Hippocampal formation (tissue), 2 donors: ENCODE data around the gene ABHD16B.
A peak's percentile ranks its signal among the peaks of the same experiment; 100 is the strongest.
"Not testable (repeated sequence)": the region's sequence is repeated elsewhere in the genome, so short reads cannot be mapped to it uniquely, and the experiment has no call there.

Experiments
- DNase-seq, 2 donors: peaks; one replicate each; lab custom pipeline; 2025; lab: John Stamatoyannopoulos, UW

ABHD16B gene

DNA sequence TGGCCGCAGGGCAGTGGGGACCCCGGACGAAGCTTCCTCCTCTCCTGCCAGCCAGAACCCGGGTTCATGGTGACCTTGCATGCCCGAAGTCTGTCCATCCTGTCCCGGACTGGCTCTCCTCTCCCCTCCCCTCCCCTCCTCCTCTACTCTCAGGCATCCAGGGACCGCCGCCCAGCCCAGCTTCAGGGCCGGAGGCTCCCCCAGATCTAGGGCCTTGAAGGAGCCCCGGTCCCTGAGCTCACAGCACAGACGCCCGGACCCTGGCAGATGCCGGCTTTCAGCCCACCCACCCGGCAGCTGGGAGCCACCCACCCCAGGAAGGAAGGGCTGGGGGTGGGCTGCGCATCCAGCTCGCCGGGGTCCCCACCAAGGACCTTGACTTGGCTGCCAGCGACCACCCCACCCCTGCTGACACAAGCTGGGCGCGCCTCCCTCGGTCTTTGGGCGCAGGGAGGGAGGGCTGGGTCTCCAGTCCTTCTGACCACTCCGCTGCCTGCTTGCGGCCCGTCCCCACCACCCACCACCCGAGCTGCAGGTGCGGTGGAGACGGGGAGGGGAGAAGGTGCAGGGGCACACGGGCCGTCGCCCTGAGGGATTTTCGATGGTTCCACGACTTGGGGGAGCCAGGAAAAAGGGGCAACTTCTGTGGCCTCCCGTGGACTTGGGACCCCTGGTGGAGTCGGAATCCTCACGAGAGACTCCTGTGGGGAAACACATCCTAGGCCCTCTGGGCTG is 5.8 kb upstream of the ABHD16B start:
- no peak for DNase-seq

- no peak for DNase-seq
Observed at GRCh38 chr20:63856098-63856511, 5.2 kb upstream of the ABHD16B start.

- no peak for DNase-seq
Observed at GRCh38 chr20:63857764-63858392, 3.4 kb upstream of the ABHD16B start.

DNA sequence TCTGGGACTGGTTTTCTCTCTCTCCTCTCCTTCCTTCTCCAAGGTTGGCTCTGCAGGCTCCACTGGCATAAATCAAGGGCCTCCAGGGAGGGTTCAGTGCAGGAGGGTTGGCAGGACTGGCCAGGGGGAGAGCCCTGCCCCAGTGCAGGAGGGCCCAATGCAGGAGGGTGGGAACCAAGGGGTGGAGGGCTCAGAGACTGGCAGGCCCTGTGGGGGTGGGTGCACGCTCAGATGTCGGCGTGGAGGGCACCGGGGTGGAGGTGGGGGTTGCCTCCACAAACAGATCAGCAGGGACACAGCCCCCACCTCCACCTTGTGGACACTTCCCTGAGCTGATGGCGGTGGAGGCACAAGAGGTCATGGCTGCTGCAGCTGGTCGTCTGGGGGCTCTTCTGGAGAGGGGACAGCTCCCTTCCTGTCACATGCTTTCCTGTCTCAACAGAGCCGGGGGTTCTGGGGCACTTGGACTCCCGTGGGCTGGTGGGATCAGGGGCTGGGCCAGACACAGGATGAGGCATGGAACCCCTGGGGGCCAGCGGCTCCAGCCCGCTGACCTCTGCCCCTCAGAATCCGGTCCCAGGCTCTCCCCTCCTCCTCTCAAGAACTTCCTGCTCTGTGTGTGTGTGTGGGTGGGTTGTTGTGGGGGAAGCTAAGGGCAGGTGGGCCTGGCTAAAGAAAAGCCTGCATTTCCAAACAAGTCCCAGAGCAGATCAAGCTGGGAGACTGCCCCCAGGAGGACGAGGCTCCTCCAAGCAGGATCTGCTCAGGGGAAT is 2.7 kb upstream of the ABHD16B start:
- DNase-seq, result no peak

DNA sequence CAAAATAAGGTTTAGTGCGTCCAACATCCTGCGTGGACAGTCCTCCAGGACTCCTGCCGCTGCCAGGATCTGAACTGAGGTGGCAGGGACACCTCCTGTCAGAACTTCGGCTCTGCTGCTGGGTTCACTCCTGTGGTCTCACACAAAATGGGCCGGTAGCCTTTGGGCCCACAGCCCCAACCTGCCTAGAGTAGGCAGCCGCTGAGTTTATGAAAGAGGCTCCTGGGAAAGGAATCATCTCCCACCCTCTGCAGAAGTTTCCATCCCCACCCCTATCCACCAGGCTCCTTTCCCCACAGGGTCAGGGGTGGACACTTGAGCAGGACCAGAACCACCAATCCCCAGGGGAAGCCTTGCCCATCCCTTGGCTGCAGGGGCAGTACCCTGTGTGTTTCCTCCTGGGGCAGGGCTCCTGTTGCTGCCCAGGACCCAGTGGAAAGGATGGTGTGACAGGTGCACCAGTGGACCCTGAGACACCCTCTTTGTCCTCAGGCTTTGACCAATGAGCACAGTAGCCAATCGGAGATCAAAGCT is 2.1 kb upstream of the ABHD16B start:
- no peak for DNase-seq

GRCh38 chr20:63860325-63861051 is 810 bp upstream of the ABHD16B start:
- DNase-seq, result no peak

- DNase-seq, result no peak
Observed at GRCh38 chr20:63861981-63862901, 943 bp downstream of the ABHD16B start.

DNA sequence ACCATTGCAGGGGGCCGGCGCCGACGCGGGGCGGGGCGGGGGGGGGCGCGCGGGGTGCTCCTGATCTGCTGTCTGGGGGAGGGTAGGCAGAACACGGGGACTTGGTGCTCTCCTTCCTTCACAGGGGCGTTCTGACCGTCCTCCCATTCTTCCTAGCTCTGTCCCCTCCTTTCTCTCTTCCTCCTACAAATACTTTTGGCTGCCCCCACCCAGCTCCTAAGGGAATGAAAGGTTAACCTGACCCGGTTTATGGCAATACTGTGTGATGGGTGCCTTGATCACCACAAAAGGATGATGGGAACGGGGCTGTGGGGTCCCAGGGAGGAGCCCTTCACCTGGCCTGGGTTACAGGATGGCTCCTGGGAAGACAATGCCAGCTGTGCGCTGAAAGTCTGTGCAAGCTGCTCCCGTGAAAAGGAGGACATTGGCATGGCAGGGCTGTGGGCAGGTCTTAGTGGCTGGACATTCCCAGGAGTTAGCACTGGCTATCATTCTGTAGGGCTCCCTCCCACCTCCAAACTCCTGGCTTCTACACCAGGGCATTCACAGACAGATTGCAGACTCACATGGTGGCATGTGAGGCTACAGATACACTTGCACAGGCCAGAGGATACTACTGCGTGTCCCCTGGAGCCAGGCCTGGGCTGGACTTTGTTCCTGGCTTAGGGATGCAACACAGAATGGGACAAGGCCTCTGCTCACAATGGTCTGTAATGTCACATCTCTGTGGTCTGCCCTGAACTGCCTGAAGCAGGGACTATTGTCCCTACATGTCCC is 1.9 kb downstream of the ABHD16B start:
- no peak for DNase-seq

- peak; percentile 43 to 58 for DNase-seq
Observed at GRCh38 chr20:63863798-63864544, 2.7 kb downstream of the ABHD16B start.

GRCh38 chr20:63864545-63864977 is 3.3 kb downstream of the ABHD16B start:
- no peak for DNase-seq

DNA sequence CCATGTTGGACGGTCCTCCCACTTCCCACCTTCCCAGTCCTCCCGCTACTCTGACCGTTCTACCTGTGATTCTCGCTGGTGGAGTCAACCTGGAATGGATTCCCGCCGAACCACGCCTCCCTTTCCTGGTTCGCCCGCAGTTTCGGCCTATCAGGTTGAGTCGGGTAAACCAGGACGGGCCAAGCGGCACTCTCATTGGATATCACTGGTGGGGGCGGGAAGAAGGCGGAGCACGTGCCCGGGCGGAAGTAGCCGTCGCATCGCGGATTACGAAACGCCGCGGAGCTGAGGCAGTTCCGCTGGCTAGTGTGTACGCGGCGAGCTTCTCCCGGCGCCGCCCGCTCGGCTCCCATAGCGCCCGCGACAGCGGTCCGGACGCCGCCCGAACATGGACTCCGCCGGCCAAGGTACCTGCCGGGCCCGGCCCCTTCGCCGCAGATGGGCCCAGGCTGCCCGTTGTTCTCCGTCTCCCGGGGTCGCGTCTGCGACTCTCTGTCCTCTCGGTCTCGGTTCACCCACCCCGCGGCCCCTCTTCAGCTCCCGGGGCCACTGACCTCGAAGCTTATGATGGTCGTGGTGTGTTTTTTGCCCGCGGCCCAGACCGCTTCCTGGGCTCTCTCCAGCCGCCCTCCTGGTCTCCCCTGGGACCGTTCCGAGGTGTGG is 3.8 kb downstream of the ABHD16B start, which contains the start of gene TPD52L2:
TSS of gene TPD52L2 (plus strand) at position 293 of the 663 bp plus-strand sequence. CDS start at position 389, 96 bp downstream.
- DNase-seq, result peak; percentile 93 to 96

GRCh38 chr20:63867042-63867441 is 5.7 kb downstream of the ABHD16B start:
- DNase-seq, result not testable (repeated sequence)

DNA sequence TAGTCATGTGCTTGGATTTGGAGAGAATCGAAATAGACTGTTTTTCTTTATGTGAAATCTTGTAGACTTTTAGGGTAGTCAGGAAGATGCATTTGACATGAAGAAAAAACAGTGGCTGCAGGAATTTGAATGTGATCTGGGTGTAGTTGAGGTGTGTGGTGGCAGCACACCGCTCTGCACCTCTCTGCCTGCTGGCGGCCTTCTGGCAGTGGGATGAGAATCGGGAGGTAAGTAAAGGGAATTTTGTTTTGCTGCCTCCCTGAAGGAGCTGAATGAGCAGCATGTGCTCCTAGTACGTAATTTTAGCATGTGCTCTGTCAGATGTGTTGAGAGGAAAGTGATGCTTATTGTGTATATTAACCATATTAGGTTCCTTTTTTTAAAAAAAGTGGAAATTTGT is 7.0 kb downstream of the ABHD16B start:
- no peak for DNase-seq

- no peak for DNase-seq
Observed at GRCh38 chr20:63873477-63873971, 12.2 kb downstream of the ABHD16B start.

- DNase-seq, result not testable (repeated sequence)
Observed at GRCh38 chr20:63874241-63874640, 12.9 kb downstream of the ABHD16B start.

- no peak for DNase-seq
Observed at GRCh38 chr20:63876489-63877036, 15.3 kb downstream of the ABHD16B start.

DNA sequence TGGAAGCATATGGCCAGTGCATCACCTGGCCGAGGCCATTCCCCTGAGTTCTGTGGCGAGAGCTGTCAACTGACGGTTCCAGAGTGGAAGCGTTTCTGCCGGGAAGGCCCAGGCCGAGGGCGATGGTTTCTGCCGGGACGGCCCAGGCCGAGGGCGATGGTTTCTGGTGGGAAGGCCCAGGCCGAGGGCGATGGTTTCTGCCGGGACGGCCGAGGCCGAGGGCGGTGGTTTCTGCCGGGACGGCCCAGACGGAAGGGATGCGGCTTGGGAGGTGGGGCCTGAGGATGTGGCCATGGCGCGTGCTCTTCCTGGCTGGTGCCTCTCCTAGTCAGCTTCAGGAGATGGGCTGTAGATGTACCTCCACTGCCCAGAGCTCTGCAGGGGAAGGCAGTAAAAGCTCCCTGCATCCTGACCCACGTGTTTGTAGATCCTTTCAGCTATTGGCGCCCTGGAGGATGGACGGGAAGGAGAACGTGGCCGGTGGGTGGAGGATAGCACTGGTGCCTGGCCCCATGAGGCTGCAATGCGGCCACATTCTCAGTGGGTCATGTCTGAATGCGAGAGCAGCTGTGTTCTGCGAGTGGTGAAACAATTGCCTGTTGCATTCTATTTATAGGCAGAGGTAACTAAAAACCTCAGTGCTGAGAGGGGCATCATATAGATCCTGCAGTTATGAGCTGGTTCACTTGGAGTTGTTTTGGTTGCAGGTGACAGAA is 16.6 kb downstream of the ABHD16B start:
- no peak for DNase-seq
